ENCODE results near the gene CDC14A. TPM values are rescaled to one million over a fixed set of nuclear protein-coding genes. Genes with fewer than 3 reads are reported as not detected.

CDC14A gene
- total and polyA plus RNA-seq, 2 of the 8 experiments (the other 6 are each of a cell fraction or from before 2014, with no cell fraction given) = 3.2 to 8.9 TPM

DNA sequence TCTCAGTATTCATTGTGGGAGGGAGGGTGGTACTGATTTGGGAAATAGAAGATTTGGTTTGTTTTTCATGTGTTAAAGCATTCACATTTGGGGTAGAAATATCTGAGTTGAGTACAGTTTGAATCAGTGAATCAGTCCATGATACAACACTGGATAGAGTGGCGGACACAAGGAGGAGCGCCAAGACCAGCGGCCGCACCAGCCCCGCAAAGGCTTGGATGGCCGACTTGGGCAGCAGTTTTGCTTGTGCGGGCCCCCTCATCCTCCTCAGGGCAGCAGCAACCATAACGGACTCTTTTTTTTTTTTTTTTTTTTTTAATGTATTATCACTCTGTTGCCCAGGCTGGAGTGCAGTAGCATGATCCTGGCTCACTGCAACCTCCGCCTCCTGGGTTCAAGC is 20.0 kb upstream of the CDC14A start:
- DNase-seq (ENCODE audit: low read depth in 1 of 2, low spot score in 2 of 2) (no peak), FAIRE-seq (no peak)
- Histone ChIP-seq H3K9me3 (ENCODE audit: insufficient read depth in 2 of 2, low read depth in 1 of 2, low read length in 1 of 2) (no peaks in the 10 kb centered on the region), H3K27ac (ENCODE audit: low read depth, low read length) (no peak overlapping the region), H3K79me2 (ENCODE audit: control insufficient read depth in 1 of 2, insufficient read depth in 2 of 2, low read length in 2 of 2) (no peaks in the 10 kb centered on the region), H2BK20ac (ENCODE audit: low read length) (no peak overlapping the region), H4K8ac (ENCODE audit: extremely low read depth, insufficient read depth, low read length) (no peak overlapping the region), H2AK5ac (ENCODE audit: low read depth, low read length) (no peak overlapping the region), H3K4me1 (replicated peaks in 1 of 4; ENCODE audit: control insufficient read depth in 3 of 4, insufficient read depth in 4 of 4, low read length in 3 of 4) (peaks cover 0 to 8% (median 0%) of the 10 kb centered on the region in 4 experiments; a peak in 1 of 7 replicates), H3K14ac (ENCODE audit: insufficient read length) (no peak overlapping the region), H3K56ac (replicated peaks; ENCODE audit: insufficient read length, low read depth, low read length) (no peak overlapping the region), H2BK5ac (ENCODE audit: low read depth, low read length) (no peak overlapping the region), H3K4me3 (ENCODE audit: extremely low read depth in 1 of 4, insufficient read depth in 2 of 4, low read depth in 3 of 4, low read length in 4 of 4) (no peak overlapping the region), H3K27me3 (replicated peaks in 1 of 4; ENCODE audit: control insufficient read depth in 3 of 4, extremely low read depth in 1 of 4, insufficient read depth in 3 of 4, low read length in 3 of 4) (no peaks in the 10 kb centered on the region), H3K79me1 (ENCODE audit: low read depth, low read length) (no peaks in the 10 kb centered on the region), H3K23me2 (ENCODE audit: low read depth, low read length) (no peaks in the 10 kb centered on the region; the same call in 1 of the 2 replicates), H2BK120ac (replicated peaks; ENCODE audit: low read depth, low read length) (no peak overlapping the region), H4K91ac (replicated peaks; ENCODE audit: insufficient read length, low read length) (no peak overlapping the region), H3K23ac (ENCODE audit: insufficient read length) (no peak overlapping the region), H3K9ac (replicated peaks in 1 of 4; ENCODE audit: extremely low read depth in 1 of 4, low read depth in 3 of 4, low read length in 3 of 4) (no peak overlapping the region), H4K5ac (ENCODE audit: insufficient read length, low read depth, low read length) (no peak overlapping the region), H2BK12ac (ENCODE audit: low read depth, low read length) (no peak overlapping the region), H3K18ac (ENCODE audit: extremely low read depth, low read length) (no peak overlapping the region), H2AFZ (ENCODE audit: low read length) (no peak overlapping the region), H4K20me1 (replicated peaks in 1 of 2; ENCODE audit: control insufficient read depth in 1 of 2, insufficient read depth in 2 of 2, low read length in 2 of 2) (no peaks in the 10 kb centered on the region), H3K36me3 (ENCODE audit: control insufficient read depth in 2 of 4, insufficient read depth in 4 of 4, low read length in 3 of 4) (no peaks in the 10 kb centered on the region), H3K4me2 (ENCODE audit: insufficient read depth in 1 of 2, low read depth in 2 of 2, low read length in 2 of 2) (no peak overlapping the region), H2BK15ac (ENCODE audit: low read length) (no peak overlapping the region), H3K4ac (replicated peaks; ENCODE audit: insufficient read length, low read depth, low read length) (no peak overlapping the region)
- TF ChIP-seq KDM5A (IDR thresholded peaks at IDR 0.05; ENCODE audit: low read length) (no peak), USF2 (IDR thresholded peaks at IDR 0.05; ENCODE audit: low read length) (no peak), NRF1 (IDR thresholded peaks at IDR 0.05; ENCODE audit: low read depth, low read length) (no peak), KDM4A (IDR thresholded peaks at IDR 0.05; ENCODE audit: low read depth, low read length, severe bottlenecking) (no peak), SRF (IDR thresholded peaks at IDR 0.05; ENCODE audit: low read depth, low read length) (no peak), SIRT6 (IDR thresholded peaks at IDR 0.05; ENCODE audit: low read length) (no peak), TEAD4 (IDR thresholded peaks at IDR 0.05; ENCODE audit: low read depth, low read length) (no peak)
- TF ChIP-seq, protein P1, sequence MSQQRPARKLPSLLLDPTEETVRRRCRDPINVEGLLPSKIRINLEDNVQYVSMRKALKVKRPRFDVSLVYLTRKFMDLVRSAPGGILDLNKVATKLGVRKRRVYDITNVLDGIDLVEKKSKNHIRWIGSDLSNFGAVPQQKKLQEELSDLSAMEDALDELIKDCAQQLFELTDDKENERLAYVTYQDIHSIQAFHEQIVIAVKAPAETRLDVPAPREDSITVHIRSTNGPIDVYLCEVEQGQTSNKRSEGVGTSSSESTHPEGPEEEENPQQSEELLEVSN (IDR thresholded peaks at IDR 0.05) = no peak
- TF ChIP-seq, protein P2, sequence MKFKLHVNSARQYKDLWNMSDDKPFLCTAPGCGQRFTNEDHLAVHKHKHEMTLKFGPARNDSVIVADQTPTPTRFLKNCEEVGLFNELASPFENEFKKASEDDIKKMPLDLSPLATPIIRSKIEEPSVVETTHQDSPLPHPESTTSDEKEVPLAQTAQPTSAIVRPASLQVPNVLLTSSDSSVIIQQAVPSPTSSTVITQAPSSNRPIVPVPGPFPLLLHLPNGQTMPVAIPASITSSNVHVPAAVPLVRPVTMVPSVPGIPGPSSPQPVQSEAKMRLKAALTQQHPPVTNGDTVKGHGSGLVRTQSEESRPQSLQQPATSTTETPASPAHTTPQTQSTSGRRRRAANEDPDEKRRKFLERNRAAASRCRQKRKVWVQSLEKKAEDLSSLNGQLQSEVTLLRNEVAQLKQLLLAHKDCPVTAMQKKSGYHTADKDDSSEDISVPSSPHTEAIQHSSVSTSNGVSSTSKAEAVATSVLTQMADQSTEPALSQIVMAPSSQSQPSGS (IDR thresholded peaks at IDR 0.05; ENCODE audit: low read length) = no peak
- 91% methylated on average over 7 of the region's 9 CpGs; no CpG with 5 or more reads in 1 of the 2 experiments for WGBS, 2 experiments (ENCODE audit: extremely low coverage in 1 of 2, insufficient coverage in 1 of 2, insufficient read length in 1 of 2, insufficient replicate concordance in 2 of 2, low coverage in 1 of 2, low lambda C conversion rate in 2 of 2, missing lambda C conversion rate in 1 of 2)
- POLR2A ChIA-PET (ENCODE audit: partially characterized antibody) = no interaction called here
- CTCF ChIA-PET (ENCODE audit: partially characterized antibody) = no interaction called here

All from H1 (cell line).